SIG-M5 treated with dmso at 0.1 percent for 504 hours (cell line): ENCODE measurements around the gene SLC7A6OS.

Experiments used
- DNase-seq: peaks from one replicate; lab custom pipeline; 2025; ENCODE audit not compliant: unreplicated experiment; lab: John Stamatoyannopoulos, UW

SLC7A6OS gene

DNA sequence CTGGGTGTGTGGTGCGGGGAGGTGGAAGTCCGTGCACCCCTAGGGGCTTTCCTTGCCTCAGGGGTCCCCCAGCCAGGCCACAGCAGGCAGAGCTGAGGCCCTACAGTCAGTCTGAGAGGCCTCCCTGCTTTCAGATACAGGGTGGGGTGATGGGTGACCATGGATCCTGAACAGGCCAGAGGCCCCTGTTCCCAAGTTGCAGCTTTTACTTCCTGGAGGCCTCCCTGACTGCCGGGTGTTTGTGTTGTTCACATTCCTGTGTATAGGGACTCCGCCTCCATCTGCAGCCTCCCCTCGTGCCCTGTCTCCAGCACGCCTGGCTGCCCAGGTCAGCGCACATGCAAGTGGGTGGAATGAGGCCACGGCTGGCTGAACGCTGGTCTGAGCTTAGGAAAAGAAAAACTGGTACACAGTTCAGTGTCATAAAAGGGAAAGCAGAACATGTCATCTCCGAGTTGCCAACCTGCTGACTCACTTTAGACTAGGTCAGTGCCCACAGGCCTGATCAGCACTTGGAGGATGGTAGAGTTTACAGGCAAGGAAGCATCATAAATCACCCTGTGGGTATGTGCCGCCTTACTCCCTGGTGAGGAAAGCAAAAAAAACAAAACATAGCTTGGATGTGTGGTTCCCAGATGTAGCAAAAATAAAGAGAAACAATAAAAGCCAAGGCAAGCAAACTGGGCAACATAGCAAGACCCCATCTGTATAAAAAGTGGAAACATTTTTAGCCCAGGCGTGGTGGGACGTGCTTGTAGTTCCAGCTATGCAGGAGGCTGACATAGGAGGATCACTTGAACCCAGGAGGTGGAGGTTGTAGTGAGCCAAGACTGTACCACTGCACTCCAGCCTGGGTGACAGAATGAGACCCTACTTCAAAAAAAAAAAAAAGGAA is 52.6 kb downstream of the SLC7A6OS start:
- DNase-seq: no peak

DNA sequence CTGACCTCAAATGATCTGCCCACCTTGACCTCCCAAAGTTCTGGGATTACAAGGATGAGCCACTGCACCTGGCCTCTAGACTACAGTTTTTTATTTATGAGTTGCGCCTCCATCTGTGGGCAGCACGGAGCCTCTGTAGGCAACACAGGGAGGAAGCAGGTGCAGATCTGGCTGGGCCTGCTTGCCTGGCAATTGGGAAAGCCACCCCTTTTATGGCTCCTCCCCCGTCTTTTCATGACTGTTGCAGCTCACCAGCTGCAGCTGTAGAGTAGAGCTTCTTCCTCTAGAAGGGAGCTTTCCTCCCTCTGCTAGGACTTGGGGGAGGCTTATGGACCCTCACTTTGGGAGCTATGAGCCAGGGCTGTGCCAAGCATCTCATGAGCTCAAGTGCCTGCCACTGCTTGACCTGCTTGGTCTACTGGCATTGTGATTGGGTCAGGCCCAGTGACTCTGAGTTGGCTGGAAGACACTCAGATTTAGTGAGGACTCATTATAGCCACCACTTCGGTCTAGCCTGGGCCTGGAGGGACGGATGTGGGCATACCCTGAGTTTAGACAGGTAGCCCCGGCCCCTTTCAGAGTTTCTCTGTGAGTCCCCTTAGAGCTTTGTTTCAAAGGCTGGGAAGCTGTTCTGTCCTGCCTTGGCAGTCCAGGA is 53.4 kb downstream of the SLC7A6OS start:
- peak; percentile 76 for DNase-seq

DNA sequence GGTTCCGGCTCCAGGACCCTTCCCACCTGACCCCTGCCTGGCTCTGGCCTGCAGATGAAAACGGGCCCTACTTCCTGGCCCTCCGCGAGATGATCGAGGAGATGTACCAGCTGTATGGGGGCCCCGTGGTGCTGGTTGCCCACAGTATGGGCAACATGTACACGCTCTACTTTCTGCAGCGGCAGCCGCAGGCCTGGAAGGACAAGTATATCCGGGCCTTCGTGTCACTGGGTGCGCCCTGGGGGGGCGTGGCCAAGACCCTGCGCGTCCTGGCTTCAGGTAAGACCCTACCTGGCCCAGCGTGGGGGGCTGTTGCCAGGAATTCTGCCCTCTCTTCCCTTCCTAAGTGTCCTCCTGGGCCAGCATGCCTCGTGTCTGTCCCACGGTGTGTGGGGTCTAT is 55.0 kb downstream of the SLC7A6OS start:
- DNase-seq: no peak

DNA sequence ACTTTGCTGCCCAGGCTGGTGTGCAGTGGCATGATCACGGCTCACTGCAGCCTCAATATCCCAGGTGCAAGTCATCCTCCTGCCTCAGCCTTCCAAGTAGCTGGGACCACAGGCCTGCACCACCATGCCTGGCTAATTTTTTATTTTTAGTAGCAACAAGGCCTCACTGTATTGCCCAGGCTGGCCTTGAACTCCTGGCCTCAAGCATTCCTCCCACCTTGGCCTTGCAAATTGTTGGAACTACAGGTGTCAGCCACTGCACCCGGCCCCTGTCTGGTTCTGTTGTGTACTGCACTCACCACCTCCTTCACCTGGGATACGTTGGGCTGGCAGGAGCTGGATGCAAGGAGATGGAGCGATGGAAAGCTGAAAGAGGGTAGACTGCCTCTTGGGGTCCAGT is 57.0 kb downstream of the SLC7A6OS start:
- no peak for DNase-seq

DNA sequence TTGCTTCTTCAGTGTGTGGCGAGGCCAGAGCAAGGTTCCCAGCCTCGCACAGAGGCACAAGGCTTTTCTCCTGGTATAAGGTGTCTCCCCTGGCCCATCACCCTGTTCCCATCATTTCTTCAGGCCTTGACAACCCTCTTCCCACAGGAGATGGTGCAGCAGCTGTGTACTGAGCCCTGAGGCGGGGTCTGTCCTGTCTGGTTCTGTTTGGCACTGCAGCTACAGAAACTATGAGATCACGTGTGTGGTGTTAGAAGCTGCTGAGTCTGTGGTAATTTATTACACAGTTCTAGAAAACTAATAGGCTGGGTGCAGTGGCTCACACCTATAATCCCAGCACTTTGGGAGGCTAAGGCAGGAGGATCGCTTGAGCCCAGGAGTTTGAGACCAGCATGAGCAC is 58.4 kb downstream of the SLC7A6OS start:
- DNase-seq: no peak

DNA sequence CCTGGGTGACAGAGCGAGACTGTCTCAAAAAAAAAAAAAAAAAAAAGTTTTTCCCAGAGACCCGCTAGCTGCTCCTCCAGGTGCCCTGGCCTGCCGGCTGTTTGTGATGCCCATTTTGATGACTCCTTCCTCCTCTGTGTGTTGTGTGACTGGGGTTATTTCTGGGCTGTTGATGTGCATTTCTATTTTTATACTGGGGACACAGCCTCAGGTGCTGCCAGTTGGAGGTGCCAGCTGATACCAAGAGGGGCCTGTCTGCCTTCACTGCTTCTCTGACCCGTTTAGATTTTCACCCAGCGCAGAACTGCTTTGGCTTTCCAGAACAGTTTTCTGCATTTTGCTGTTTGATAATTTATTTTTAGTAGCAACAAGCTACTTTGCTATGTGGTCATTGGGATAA is 58.9 kb downstream of the SLC7A6OS start:
- DNase-seq: no peak

DNA sequence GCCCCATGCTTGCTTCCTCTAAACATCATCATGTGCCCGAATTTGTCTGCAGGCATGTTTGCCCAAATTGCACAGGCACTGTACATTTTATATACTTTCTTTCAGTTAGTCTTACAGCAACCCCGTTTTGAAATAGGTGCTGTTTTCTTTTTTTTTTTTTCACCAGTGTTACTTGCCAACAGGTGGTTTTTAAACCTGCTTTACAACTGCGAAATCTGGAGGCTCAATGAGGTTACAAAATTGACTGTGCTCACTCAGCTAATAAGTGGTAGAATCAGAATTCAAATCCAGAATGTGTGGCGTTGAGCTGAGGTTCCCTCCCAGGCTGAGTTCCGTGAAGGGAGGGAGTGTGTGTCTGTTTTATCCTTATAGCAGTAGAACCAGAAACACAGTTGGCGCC is 59.8 kb downstream of the SLC7A6OS start:
- no peak for DNase-seq

DNA sequence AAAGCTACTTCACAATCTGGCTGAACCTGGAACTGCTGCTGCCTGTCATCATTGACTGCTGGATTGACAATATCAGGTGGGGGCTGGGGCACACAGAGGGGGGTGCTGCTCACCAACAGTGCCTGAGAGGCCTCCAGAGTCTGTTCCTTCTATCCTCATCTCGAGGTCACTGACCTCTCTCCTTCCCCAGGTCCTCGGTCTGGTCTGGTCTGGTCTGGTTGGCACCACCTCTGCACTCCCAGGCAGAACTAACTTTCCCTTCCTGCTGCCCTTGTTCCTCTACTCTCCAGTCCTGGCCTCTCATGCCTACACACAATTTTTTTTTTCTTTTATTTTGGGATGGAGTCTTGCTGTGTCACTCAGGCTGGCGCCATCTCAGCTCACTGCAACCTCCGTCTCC is 61.4 kb downstream of the SLC7A6OS start:
- no peak for DNase-seq
